D721Med (cell line): Measurements from ENCODE around the gene UBE2QL1.

Experiments
- DNase-seq: peaks from one replicate; pipeline ENCODE4 v3.0.0; 2011; ENCODE audit warnings: low spot score; ENCODE audit not compliant: insufficient read length
- FAIRE-seq: peaks from 2 replicates; lab custom pipeline; 2011; peaks lifted over from hg19 to GRCh38; lab: Jason Lieb, UNC
- CTCF ChIP-seq: IDR thresholded peaks from 2 replicates; pipeline ENCODE4 v1.5.1; 2012; ENCODE audit warnings: mild to moderate bottlenecking, control low read depth; ENCODE audit not compliant: insufficient read depth; ENCODE audit errors: missing control alignments

UBE2QL1 gene

GRCh38 chr5:6405591-6405990 is 43.1 kb upstream of the UBE2QL1 start:
- FAIRE-seq (no peak), DNase-seq (no peak)
- TF ChIP-seq CTCF, result no peak

- FAIRE-seq (no peak), DNase-seq (no peak)
Measured at GRCh38 chr5:6407558-6408259, 41.0 kb upstream of the UBE2QL1 start.

GRCh38 chr5:6408260-6408596 is 40.4 kb upstream of the UBE2QL1 start:
- no peak for TF ChIP-seq CTCF
- no peak for FAIRE-seq
- DNase-seq, result no peak

More at GRCh38 chr5:6407558-6408259, 41.0 kb upstream of the UBE2QL1 start:
- TF ChIP-seq CTCF, result no peak

DNA sequence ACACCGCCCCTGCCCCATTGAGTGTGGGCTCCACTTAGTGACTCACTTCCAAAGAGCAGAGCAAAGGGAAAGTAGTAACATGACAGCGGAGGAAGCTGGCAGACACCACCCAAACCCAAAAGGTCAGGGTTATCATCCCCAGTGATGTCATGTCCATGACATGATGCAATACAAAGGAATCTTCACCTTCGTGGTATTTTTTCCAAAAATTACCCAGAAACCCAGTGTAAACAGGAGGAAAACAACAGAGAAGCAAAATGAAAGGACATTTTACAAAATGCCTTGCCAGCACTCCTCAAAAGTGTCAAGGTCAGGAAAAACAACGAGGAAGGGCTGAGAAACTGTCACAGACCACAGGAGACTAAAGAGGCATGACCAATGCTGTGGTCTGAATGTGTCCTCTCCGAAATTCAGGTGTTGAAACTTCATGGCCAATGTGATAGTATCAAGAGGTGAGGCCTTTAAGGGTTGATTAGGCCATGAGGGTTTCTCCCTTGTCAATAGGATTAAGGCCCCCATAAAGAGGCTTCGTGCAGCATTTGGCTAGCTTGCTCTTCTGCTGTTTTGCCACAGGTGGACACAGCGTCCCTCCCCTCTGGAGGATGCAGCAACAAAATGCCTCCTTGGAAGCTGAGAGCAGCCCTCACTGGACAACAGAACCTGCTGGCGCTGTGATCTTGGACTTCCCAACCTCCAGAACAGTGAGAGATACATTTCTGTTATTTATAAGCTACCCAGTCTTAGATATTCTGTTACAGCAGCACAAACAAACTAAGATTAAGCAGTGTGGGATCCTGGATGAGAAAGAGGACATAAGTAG is 39.8 kb upstream of the UBE2QL1 start:
- no peak for FAIRE-seq

GRCh38 chr5:6410421-6410820 is 38.2 kb upstream of the UBE2QL1 start:
- TF ChIP-seq CTCF, result no peak
- FAIRE-seq, result no peak
- DNase-seq, result no peak

More for the DNA sequence above, 39.8 kb upstream of the UBE2QL1 start:
- no peak for DNase-seq
- no peak for TF ChIP-seq CTCF

- no peak for TF ChIP-seq CTCF
- FAIRE-seq, result no peak
- no peak for DNase-seq
Measured at GRCh38 chr5:6411141-6411540, 37.5 kb upstream of the UBE2QL1 start.

DNA sequence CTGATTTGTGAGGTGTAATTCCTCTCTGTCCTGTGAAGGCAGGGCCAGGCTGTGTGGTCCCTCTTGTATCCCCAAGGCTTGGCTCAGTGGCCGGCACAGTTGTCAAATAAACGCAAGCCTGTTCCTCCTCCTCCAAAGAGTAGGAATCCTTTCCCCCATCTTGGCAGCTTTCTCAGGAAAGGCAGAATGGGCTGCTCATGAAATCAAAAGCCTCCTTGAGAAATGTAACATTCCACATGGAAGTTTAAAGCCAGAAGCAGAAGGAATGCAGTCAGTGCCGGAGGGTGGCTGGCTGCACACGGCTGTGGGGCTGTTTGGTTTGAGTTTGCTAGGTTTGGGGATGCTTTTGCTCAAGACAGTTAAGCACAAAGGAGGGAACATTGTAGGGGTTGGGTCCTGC is 35.8 kb upstream of the UBE2QL1 start:
- TF ChIP-seq CTCF, result no peak
- no peak for FAIRE-seq
- DNase-seq, result no peak
